OCI-LY1 (cell line): ENCODE results near the gene FBN2.

Experiments
- H2AFZ ChIP-seq: fragments of 200-600 bp; sonication (generic), shearing (Covaris generic); 2 replicates; pipeline ENCODE4 v1.6.0; 2014; ENCODE audit warnings: antibody characterized with exemption, mild to moderate bottlenecking, low read length
- H3F3A ChIP-seq: fragments of 200-600 bp; sonication (generic), shearing (Covaris generic); 2 replicates; pipeline ENCODE4 v1.6.0; 2014; ENCODE audit warnings: mild to moderate bottlenecking, antibody characterized with exemption, low read length, moderate library complexity; ENCODE audit not compliant: insufficient read depth
- H3K27ac ChIP-seq: fragments of 200-600 bp; sonication (generic); 2 replicates; pipeline ENCODE4 v1.5.1; 2014; ENCODE audit warnings: low read length, mixed run types, mild to moderate bottlenecking, low read depth; ENCODE audit not compliant: poor library complexity, severe bottlenecking
- H3K27me3 ChIP-seq: fragments of 200-600 bp; sonication (generic); 2 replicates; pipeline ENCODE4 v1.6.0; 2014; ENCODE audit warnings: antibody characterized with exemption, mild to moderate bottlenecking, low read length, moderate library complexity; ENCODE audit not compliant: insufficient read depth
- H3K36me3 ChIP-seq: fragments of 200-600 bp; sonication (generic); 2 replicates; pipeline ENCODE4 v1.6.1; 2014; ENCODE audit warnings: mild to moderate bottlenecking, antibody characterized with exemption, low read length, moderate library complexity, mixed read lengths; ENCODE audit not compliant: insufficient read depth
- H3K4me1 ChIP-seq: fragments of 200-600 bp; sonication (generic); 2 replicates; pipeline ENCODE4 v1.5.1; 2014; ENCODE audit warnings: mild to moderate bottlenecking, low read length, moderate library complexity; ENCODE audit not compliant: insufficient read depth, severe bottlenecking
- H3K4me2 ChIP-seq: fragments of 200-600 bp; sonication (generic), shearing (Covaris generic); 2 replicates; pipeline ENCODE4 v1.6.1; 2014; ENCODE audit warnings: low read length
- H3K4me3 ChIP-seq: fragments of 200-600 bp; sonication (generic); 2 replicates; pipeline ENCODE4 v1.5.1; 2014; ENCODE audit warnings: low read length, low read depth, mild to moderate bottlenecking, mixed read lengths; ENCODE audit not compliant: poor library complexity, severe bottlenecking
- H3K79me2 ChIP-seq: fragments of 200-600 bp; shearing (Covaris generic); 2 replicates; pipeline ENCODE4 v1.6.1; 2016; ENCODE audit warnings: mixed run types, low read length, mixed read lengths; ENCODE audit not compliant: insufficient read depth
- H3K9ac ChIP-seq: fragments of 200-600 bp; sonication (generic), shearing (Covaris generic); 2 replicates; pipeline ENCODE4 v1.6.1; 2014; ENCODE audit warnings: mild to moderate bottlenecking, low read length, mixed read lengths
- H3K9me2 ChIP-seq: fragments of 200-600 bp; sonication (generic), shearing (Covaris generic); 2 replicates; pipeline ENCODE4 v1.6.1; 2014; ENCODE audit warnings: low read depth, mild to moderate bottlenecking, low read length, mixed read lengths
- H3K9me3 ChIP-seq: fragments of 200-600 bp; shearing (Covaris generic); 2 replicates; pipeline ENCODE4 v1.6.1; 2014; ENCODE audit warnings: low read length, mixed read lengths
- H4K20me1 ChIP-seq: fragments of 200-600 bp; sonication (generic), shearing (Covaris generic); 2 replicates; pipeline ENCODE4 v1.6.0; 2016; ENCODE audit warnings: mild to moderate bottlenecking, low read length; ENCODE audit not compliant: insufficient read depth
- CTCF ChIP-seq: fragments of 200-600 bp; sonication (generic), shearing (Covaris generic); IDR thresholded peaks from 2 replicates; pipeline ENCODE4 v1.5.1; 2017; ENCODE audit warnings: mild to moderate bottlenecking, antibody characterized with exemption, low read length, moderate library complexity, mixed read lengths
- EZH2 ChIP-seq: fragments of 200-600 bp; sonication (generic), shearing (Covaris generic); IDR thresholded peaks from 2 replicates; pipeline ENCODE4 v1.8.0; 2017; ENCODE audit warnings: borderline replicate concordance, mixed run types, mild to moderate bottlenecking, antibody characterized with exemption, low read length, moderate library complexity, mixed read lengths

The FBN2 gene

GRCh38 chr5:128315671-128316070 lies 222.4 kb downstream of the FBN2 start:
- H3K4me3 ChIP-seq: no peak overlapping the region
- TF ChIP-seq EZH2: no peak
- no peak for TF ChIP-seq CTCF
- no peaks in the 10 kb centered on the region for H3K79me2 ChIP-seq
- no peaks in the 10 kb centered on the region for H3K36me3 ChIP-seq
- no peak overlapping the region for H3K27ac ChIP-seq
- no peaks in the 10 kb centered on the region for H4K20me1 ChIP-seq
- H3K9ac ChIP-seq: no peak overlapping the region
- no peaks in the 10 kb centered on the region for H3K9me3 ChIP-seq
- no peaks in the 10 kb centered on the region for H3K4me1 ChIP-seq
- H2AFZ ChIP-seq: no peak overlapping the region
- H3K9me2 ChIP-seq: no peaks in the 10 kb centered on the region
- no peaks in the 10 kb centered on the region for H3K27me3 ChIP-seq
- H3F3A ChIP-seq: no peaks in the 10 kb centered on the region
- H3K4me2 ChIP-seq: no peak overlapping the region

DNA sequence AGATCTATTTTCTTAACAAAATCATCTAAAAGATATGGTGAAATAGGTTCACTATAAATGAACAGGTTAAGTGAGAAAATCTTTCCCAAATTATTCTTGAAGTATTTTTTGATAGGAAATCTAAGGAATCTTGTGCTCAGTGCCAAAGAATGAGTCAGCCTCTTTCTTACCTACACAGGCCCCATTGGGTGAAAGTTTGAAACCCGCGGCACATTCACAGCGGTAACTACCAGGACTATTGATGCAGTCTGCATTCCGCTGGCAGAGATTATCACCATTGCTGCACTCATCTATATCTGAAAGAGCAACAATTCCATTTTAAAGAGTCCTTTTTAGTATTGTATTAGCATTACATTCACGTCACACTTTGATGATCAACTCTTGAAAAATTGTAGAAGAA lies 232.7 kb downstream of the FBN2 start:
- H3K9ac ChIP-seq: no peak overlapping the region
- TF ChIP-seq CTCF: no peak
- TF ChIP-seq EZH2: no peak
- no peaks in the 10 kb centered on the region for H3K36me3 ChIP-seq
- no peak overlapping the region for H2AFZ ChIP-seq
- H3K9me2 ChIP-seq: no peaks in the 10 kb centered on the region
- H3K4me2 ChIP-seq: no peak overlapping the region
- no peaks in the 10 kb centered on the region for H3F3A ChIP-seq
- H3K27me3 ChIP-seq: no peaks in the 10 kb centered on the region
- H3K9me3 ChIP-seq: no peaks in the 10 kb centered on the region
- H3K4me3 ChIP-seq: no peak overlapping the region
- no peaks in the 10 kb centered on the region for H3K4me1 ChIP-seq
- no peak overlapping the region for H3K27ac ChIP-seq
- H4K20me1 ChIP-seq: no peaks in the 10 kb centered on the region
- H3K79me2 ChIP-seq: no peaks in the 10 kb centered on the region

DNA sequence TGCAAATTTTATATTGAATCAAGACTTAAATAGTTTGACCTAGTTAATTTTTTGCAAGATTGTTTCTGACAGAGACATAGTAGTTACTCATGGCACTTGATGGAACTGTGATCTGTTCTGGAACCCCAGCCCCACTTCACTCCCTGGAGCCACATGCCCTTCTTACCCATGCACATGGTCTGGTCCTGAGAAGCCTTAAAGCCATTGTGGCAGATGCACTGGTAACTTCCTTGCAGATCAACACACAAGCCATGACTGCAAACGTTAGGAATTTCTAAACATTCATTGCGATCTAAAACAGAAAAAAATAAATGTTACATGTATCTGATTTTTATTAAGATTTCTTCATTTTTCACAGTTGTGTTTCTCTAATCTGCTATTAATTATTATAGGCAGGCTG lies 233.3 kb downstream of the FBN2 start:
- Histone ChIP-seq H3K79me2 (no peaks in the 10 kb centered on the region), H3K27ac (no peak overlapping the region), H3K4me1 (no peaks in the 10 kb centered on the region), H3K9me3 (no peaks in the 10 kb centered on the region), H2AFZ (no peak overlapping the region), H3K36me3 (no peaks in the 10 kb centered on the region), H3F3A (no peaks in the 10 kb centered on the region), H3K4me2 (no peak overlapping the region), H3K9ac (no peak overlapping the region), H4K20me1 (no peaks in the 10 kb centered on the region), H3K4me3 (no peak overlapping the region), H3K9me2 (no peaks in the 10 kb centered on the region), H3K27me3 (no peaks in the 10 kb centered on the region)
- TF ChIP-seq CTCF (no peak), EZH2 (no peak)
